ENCODE data around the gene CTXND2.
"Not testable (repeated sequence)": the region's sequence is repeated elsewhere in the genome, so short reads cannot be mapped to it uniquely, and the experiment has no call there.

GRCh38 chr1:150928775-150929174 is 41.8 kb downstream of the CTXND2 start:
- TF ChIP-seq CTCF, POLR2A (IDR thresholded peaks at IDR 0.05): not testable (repeated sequence)
